Esophagus muscularis mucosa (tissue), 4 donors: ENCODE measurements around the gene LRRC27.

ENCODE experiments used
- CTCF ChIP-seq, 3 experiments: fragments of 200-600 bp in 2 of 3; fragments of 450-650 bp in 1 of 3; sonication (generic) in 2 of 3; IDR thresholded peaks; one replicate each; pipeline ENCODE4 v1.5.1; 2017 to 2019; ENCODE audit warnings: antibody characterized with exemption in 3 of 3, mild to moderate bottlenecking in 2 of 3, moderate library complexity in 1 of 3
- EP300 ChIP-seq: sonication (generic); formaldehyde crosslinking; IDR thresholded peaks from one replicate; pipeline ENCODE4 v1.6.1; 2017; ENCODE audit warnings: antibody characterized with exemption
- POLR2A ChIP-seq: fragments of 450-650 bp; IDR thresholded peaks from one replicate; pipeline ENCODE4 v1.6.1; 2017; ENCODE audit warnings: antibody characterized with exemption, moderate library complexity, mild to moderate bottlenecking, low read depth
- POLR2AphosphoS5 ChIP-seq, 2 donors: sonication (generic); formaldehyde crosslinking; IDR thresholded peaks; one replicate each; pipeline ENCODE4 v1.6.1; 2017; ENCODE audit warnings: antibody characterized with exemption in 2 of 2

DNA sequence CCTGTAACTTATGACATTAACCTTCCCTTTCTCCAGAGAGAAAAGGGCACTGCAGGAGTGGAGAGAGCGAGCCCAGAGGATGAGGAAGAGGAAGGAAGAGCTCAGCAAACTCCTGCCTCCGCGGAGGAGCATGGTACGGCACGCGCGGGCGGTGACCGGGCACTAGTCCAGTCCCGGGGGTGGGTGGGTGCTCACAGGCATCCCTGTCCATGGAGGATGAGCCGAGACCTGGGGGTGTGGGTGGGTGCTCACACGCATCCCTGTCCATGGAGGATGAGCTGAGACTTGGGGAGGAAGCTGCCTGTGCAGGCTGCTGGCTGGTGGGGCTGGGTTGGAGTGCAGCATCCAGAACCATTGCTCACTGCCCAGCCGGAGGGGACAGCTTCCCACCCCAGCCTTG lies 23.8 kb downstream of the LRRC27 start:
- no peak for TF ChIP-seq CTCF (IDR thresholded peaks at IDR 0.05)
- TF ChIP-seq POLR2AphosphoS5 (IDR thresholded peaks at IDR 0.05), result no peak
- no peak for TF ChIP-seq POLR2A
- TF ChIP-seq EP300, result no peak
